CD14-positive monocyte (primary cell): ENCODE measurements around the gene ZKSCAN7. TPM values are rescaled to one million over a fixed set of nuclear protein-coding genes. Genes with fewer than 3 reads are reported as not detected.

Experiments
- DNase-seq, 3 donors: peaks; one replicate each; pipeline ENCODE4 v3.0.0-alpha.2; 2011 to 2022
- H2AFZ ChIP-seq: 2 replicates; pipeline ENCODE4 v1.6.0; 2012; ENCODE audit warnings: mild to moderate bottlenecking, low read depth, low read length, inconsistent platforms; ENCODE audit not compliant: insufficient read depth, poor library complexity, severe bottlenecking
- H3K27ac ChIP-seq, 2 donors: 1 replicate in 1 of 2; 2 replicates in 1 of 2; pipeline ENCODE4 v1.5.1; 2012 to 2013; ENCODE audit warnings: low read length in 2 of 2, control low read depth in 1 of 2, inconsistent platforms in 1 of 2, low read depth in 1 of 2, mild to moderate bottlenecking in 1 of 2
- H3K27me3 ChIP-seq, 2 donors: one replicate each; pipeline versions ENCODE4 v1.6.0 to v1.6.1; 2011 to 2013; ENCODE audit warnings: low read length in 2 of 2; ENCODE audit not compliant: control insufficient read depth in 2 of 2, insufficient read depth in 2 of 2
- H3K36me3 ChIP-seq, 2 donors: replicated peaks in 1 of 2; 1 replicate in 1 of 2; 2 replicates in 1 of 2; pipeline versions ENCODE4 v1.5.1 to v1.6.1; 2012 to 2013; ENCODE audit warnings: low read length in 2 of 2, control low read depth in 1 of 2, inconsistent platforms in 1 of 2, mild to moderate bottlenecking in 1 of 2; ENCODE audit not compliant: insufficient read depth in 2 of 2, control insufficient read depth in 1 of 2
- H3K4me1 ChIP-seq, 2 donors: 1 replicate in 1 of 2; 2 replicates in 1 of 2; pipeline versions ENCODE4 v1.5.1 to v1.6.1; 2012 to 2013; ENCODE audit warnings: low read length in 2 of 2, control low read depth in 1 of 2, inconsistent platforms in 1 of 2, mild to moderate bottlenecking in 1 of 2, moderate library complexity in 1 of 2; ENCODE audit not compliant: insufficient read depth in 2 of 2, control insufficient read depth in 1 of 2
- H3K4me2 ChIP-seq: replicated peaks from 2 replicates; pipeline ENCODE3; 2012; ENCODE audit warnings: low read length, moderate library complexity, mild to moderate bottlenecking; ENCODE audit not compliant: poor library complexity, severe bottlenecking; ENCODE audit errors: extremely low read depth
- H3K4me3 ChIP-seq, 3 experiments: fragments of 200-600 bp in 1 of 3; sonication (generic) in 1 of 3; replicated peaks in 1 of 3; 1 replicate in 2 of 3; 2 replicates in 1 of 3; pipeline ENCODE4 v1.5.1; 2011 to 2013; ENCODE audit warnings: low read length in 3 of 3, mild to moderate bottlenecking in 3 of 3, control low read depth in 2 of 3, low read depth in 2 of 3, inconsistent platforms in 1 of 3, moderate library complexity in 1 of 3
- H3K79me2 ChIP-seq: 2 replicates; pipeline ENCODE4 v1.6.0; 2012; ENCODE audit warnings: mild to moderate bottlenecking, control low read depth, inconsistent platforms, low read length, moderate library complexity; ENCODE audit not compliant: insufficient read depth
- H3K9ac ChIP-seq: 2 replicates; pipeline ENCODE4 v1.6.0; 2017; ENCODE audit warnings: low read length, mild to moderate bottlenecking; ENCODE audit not compliant: insufficient read depth, poor library complexity, severe bottlenecking
- H3K9me3 ChIP-seq, 2 donors: replicated peaks in 1 of 2; 1 replicate in 1 of 2; 2 replicates in 1 of 2; pipeline versions ENCODE4 v1.5.1 to v1.6.1; 2012 to 2013; ENCODE audit warnings: low read length in 2 of 2, control low read depth in 1 of 2; ENCODE audit not compliant: control insufficient read depth in 1 of 2, insufficient read depth in 1 of 2
- H4K20me1 ChIP-seq: 2 replicates; pipeline ENCODE4 v1.6.0; 2012; ENCODE audit warnings: mild to moderate bottlenecking, low read length, control low read depth, moderate library complexity; ENCODE audit not compliant: insufficient read depth
- H3K27ac Mint-ChIP-seq, 7 donors: one replicate each; pipeline ENCODE4 v1.8.0; 2020; ENCODE audit warnings: mild to moderate bottlenecking in 7 of 7, mixed read lengths in 7 of 7, moderate library complexity in 6 of 7, inconsistent platforms in 2 of 7
- H3K27me3 Mint-ChIP-seq, 3 donors: one replicate each; pipeline ENCODE4 v1.8.0; 2021 to 2022; ENCODE audit warnings: low read depth in 3 of 3, mild to moderate bottlenecking in 3 of 3, mixed read lengths in 3 of 3, moderate library complexity in 3 of 3, inconsistent platforms in 1 of 3
- H3K36me3 Mint-ChIP-seq, 2 donors: one replicate each; pipeline ENCODE4 v1.8.0; 2020; ENCODE audit warnings: mixed read lengths in 2 of 2, inconsistent platforms in 1 of 2, mild to moderate bottlenecking in 1 of 2
- H3K4me1 Mint-ChIP-seq: one replicate; pipeline ENCODE4 v1.8.0; 2020; ENCODE audit warnings: mild to moderate bottlenecking, mixed read lengths
- H3K4me3 Mint-ChIP-seq, 2 donors: one replicate each; pipeline ENCODE4 v1.8.0; 2020; ENCODE audit warnings: mild to moderate bottlenecking in 2 of 2, mixed read lengths in 2 of 2, moderate library complexity in 1 of 2
- H3K9me3 Mint-ChIP-seq, 7 donors: one replicate each; pipeline ENCODE4 v1.8.0; 2020 to 2022; ENCODE audit warnings: mixed read lengths in 7 of 7, mild to moderate bottlenecking in 6 of 7, moderate library complexity in 6 of 7, inconsistent platforms in 2 of 7
- CTCF ChIP-seq: fragments of 200-600 bp; IDR thresholded peaks from one replicate; pipeline ENCODE4 v1.8.0; 2022; ENCODE audit warnings: antibody characterized with exemption, mild to moderate bottlenecking
- WGBS: methylation state at CpG from one replicate; pipeline ENCODE4 v1.1.5; 2013; ENCODE audit warnings: missing lambda C conversion rate; ENCODE audit not compliant: insufficient coverage; 5-methylcytosine and 5-hydroxymethylcytosine counted together
- intact Hi-C, 2 donors: fragments of 100-400 bp; cut with micrococcal nuclease; formaldehyde crosslinking; loops; one replicate each; pipeline versions ENCODE4 v1.15.0 to v1.15.1; 2023
- polyA plus RNA-seq, 3 donors: library from polyadenylated mRNA; depleted of rRNA in 1 of 3; unstranded in 2 of 3; stranded (reverse) in 1 of 3; fragments of 300-500 nt in 2 of 3; fragments of >200 nt in 1 of 3; fragmentation: Illumina TruSeq in 2 of 3; gene quantifications; 1 replicate in 2 of 3; 2 replicates in 1 of 3; pipeline ENCODE4 v1.2.3, GENCODE V29; 2012 to 2021

Gene ZKSCAN7
- polyA plus RNA-seq, 3 donors, result 0.29 to 0.51 (median 0.48) TPM

GRCh38 chr3:44555723-44556122 is 730 bp downstream of the ZKSCAN7 start:
- H3K9ac ChIP-seq, result peak overlapping the region; percentile 64
- 0% methylated on average over 1 of the region's 5 CpGs for WGBS
- no peaks in the 10 kb centered on the region for H3K27me3 ChIP-seq
- Mint-ChIP-seq H3K36me3 (peaks cover 11 to 16% of the 10 kb centered on the region in 2 donors), H3K9me3 (peaks cover 28 to 54% (median 41%) of the 10 kb centered on the region in 7 donors), H3K27ac (peak overlapping the region in 1 of 7 donors; percentile 80), H3K27me3 (peaks cover 7 to 12% (median 7%) of the 10 kb centered on the region in 3 donors), H3K4me1 (peaks cover 15% of the 10 kb centered on the region), H3K4me3 (peak overlapping the region; percentile 94 to 97)
- H3K9me3 ChIP-seq, result peaks cover 16 to 33% of the 10 kb centered on the region in 2 donors
- H4K20me1 ChIP-seq, result no peaks in the 10 kb centered on the region
- intact Hi-C loops, result no loop called here
- H3K4me3 ChIP-seq, result peak overlapping the region; percentile 74 to 95 (median 77)
- TF ChIP-seq CTCF, result no peak
- H3K4me1 ChIP-seq, result peaks cover 8% of the 10 kb centered on the region in 2 donors
- no peaks in the 10 kb centered on the region for H3K36me3 ChIP-seq
- peak overlapping the region; percentile 96 for H2AFZ ChIP-seq
- H3K27ac ChIP-seq, result peak overlapping the region in 1 of 2 donors; percentile 37
- no peaks in the 10 kb centered on the region for H3K79me2 ChIP-seq
- peak overlapping the region; percentile 94 for H3K4me2 ChIP-seq
- no peak for DNase-seq

- H3K4me1 ChIP-seq, result peaks cover 8% of the 10 kb centered on the region in 2 donors
- H3K27ac ChIP-seq, result no peak overlapping the region
- Mint-ChIP-seq H3K4me1 (peaks cover 18% of the 10 kb centered on the region), H3K27ac (no peak overlapping the region), H3K27me3 (peaks cover 5 to 7% (median 5%) of the 10 kb centered on the region in 3 donors), H3K4me3 (no peak overlapping the region), H3K36me3 (peaks cover 14 to 26% of the 10 kb centered on the region in 2 donors), H3K9me3 (peaks cover 34 to 57% (median 47%) of the 10 kb centered on the region in 7 donors)
- DNase-seq, result no peak
- peaks cover 30 to 40% of the 10 kb centered on the region in 2 donors for H3K9me3 ChIP-seq
- no peak overlapping the region for H3K4me2 ChIP-seq
- no peak overlapping the region for H3K4me3 ChIP-seq
- no peaks in the 10 kb centered on the region for H4K20me1 ChIP-seq
- no peaks in the 10 kb centered on the region for H3K36me3 ChIP-seq
- 98% methylated on average over 9 of the region's 9 CpGs for WGBS
- H3K27me3 ChIP-seq, result no peaks in the 10 kb centered on the region
- no peak overlapping the region for H3K9ac ChIP-seq
- H3K79me2 ChIP-seq, result no peaks in the 10 kb centered on the region
- H2AFZ ChIP-seq, result no peak overlapping the region
- intact Hi-C loops, result no loop called here
- TF ChIP-seq CTCF, result no peak
Measured at GRCh38 chr3:44557074-44557473, 2.1 kb downstream of the ZKSCAN7 start.
